H1 (cell line): Measurements from ENCODE around the gene SORBS1.

Experiments used
- CEBPB ChIP-seq: IDR thresholded peaks from 2 replicates; pipeline ENCODE4 v1.6.1; 2012; ENCODE audit warnings: low read depth, low read length
- CHD2 ChIP-seq: IDR thresholded peaks from 2 replicates; pipeline ENCODE4 v1.6.1; 2012; ENCODE audit warnings: low read length, improper control_type of control experiment
- EGR1 ChIP-seq: IDR thresholded peaks from 2 replicates; pipeline ENCODE4 v1.6.1; 2011; ENCODE audit warnings: low read depth, low read length, borderline replicate concordance
- EZH2 ChIP-seq: fragments of 200-600 bp; sonication (generic); IDR thresholded peaks from 2 replicates; pipeline ENCODE4 v1.7.1; 2012; ENCODE audit warnings: low read depth, mild to moderate bottlenecking, moderate library complexity, low read length, inconsistent platforms; ENCODE audit not compliant: severe bottlenecking
- HDAC2 ChIP-seq, 2 experiments: fragments of 300-600 bp in 1 of 2; sonication (generic) in 1 of 2; IDR thresholded peaks; 2 replicates each; pipeline ENCODE4 v1.6.1; 2011 to 2012; ENCODE audit warnings: low read depth in 2 of 2, low read length in 2 of 2, mild to moderate bottlenecking in 2 of 2, moderate library complexity in 2 of 2, borderline replicate concordance in 1 of 2, inconsistent platforms in 1 of 2
- KDM1A ChIP-seq: fragments of 200-600, 300-600 bp; sonication (generic); IDR thresholded peaks from 2 replicates; pipeline ENCODE4 v1.7.1; 2016; ENCODE audit warnings: mild to moderate bottlenecking, low read length, borderline replicate concordance
- POLR2A ChIP-seq, 2 experiments: IDR thresholded peaks; 1 replicate in 1 of 2; 2 replicates in 1 of 2; pipeline ENCODE4 v1.6.1; 2011; ENCODE audit warnings: low read depth in 2 of 2, low read length in 2 of 2, mild to moderate bottlenecking in 2 of 2; ENCODE audit errors: control extremely low read depth in 1 of 2
- POLR2AphosphoS5 ChIP-seq: IDR thresholded peaks from 2 replicates; pipeline ENCODE4 v1.6.1; 2011; ENCODE audit warnings: low read depth, low read length
- RFX5 ChIP-seq: IDR thresholded peaks from 2 replicates; pipeline ENCODE4 v1.6.1; 2011; ENCODE audit warnings: low read depth, low read length, improper control_type of control experiment, borderline replicate concordance
- SP1 ChIP-seq: IDR thresholded peaks from 2 replicates; pipeline ENCODE4 v1.6.1; 2011; ENCODE audit warnings: low read depth, low read length
- TAF1 ChIP-seq: IDR thresholded peaks from 2 replicates; pipeline ENCODE4 v1.6.1; 2011; ENCODE audit warnings: mild to moderate bottlenecking, low read depth, low read length
- TF ChIP-seq, protein P1 (sequence below), 3 experiments: IDR thresholded peaks; 1 replicate in 2 of 3; 2 replicates in 1 of 3; pipeline versions ENCODE4 v1.5.1 to v1.6.1; 2011; ENCODE audit warnings: low read length in 3 of 3, mild to moderate bottlenecking in 3 of 3, inconsistent platforms in 2 of 3, low read depth in 1 of 3, moderate library complexity in 1 of 3; ENCODE audit not compliant: insufficient read depth in 1 of 3; ENCODE audit errors: control extremely low read depth in 1 of 3

- TF ChIP-seq EGR1, result no peak
- no peak for TF ChIP-seq HDAC2 (IDR thresholded peaks at IDR 0.05; ENCODE audit: borderline replicate concordance in 1 of 2, low read depth in 2 of 2, low read length in 2 of 2)
- TF ChIP-seq EZH2, result no peak
- TF ChIP-seq TAF1, result no peak
- TF ChIP-seq RFX5, result no peak
- TF ChIP-seq, protein P1, sequence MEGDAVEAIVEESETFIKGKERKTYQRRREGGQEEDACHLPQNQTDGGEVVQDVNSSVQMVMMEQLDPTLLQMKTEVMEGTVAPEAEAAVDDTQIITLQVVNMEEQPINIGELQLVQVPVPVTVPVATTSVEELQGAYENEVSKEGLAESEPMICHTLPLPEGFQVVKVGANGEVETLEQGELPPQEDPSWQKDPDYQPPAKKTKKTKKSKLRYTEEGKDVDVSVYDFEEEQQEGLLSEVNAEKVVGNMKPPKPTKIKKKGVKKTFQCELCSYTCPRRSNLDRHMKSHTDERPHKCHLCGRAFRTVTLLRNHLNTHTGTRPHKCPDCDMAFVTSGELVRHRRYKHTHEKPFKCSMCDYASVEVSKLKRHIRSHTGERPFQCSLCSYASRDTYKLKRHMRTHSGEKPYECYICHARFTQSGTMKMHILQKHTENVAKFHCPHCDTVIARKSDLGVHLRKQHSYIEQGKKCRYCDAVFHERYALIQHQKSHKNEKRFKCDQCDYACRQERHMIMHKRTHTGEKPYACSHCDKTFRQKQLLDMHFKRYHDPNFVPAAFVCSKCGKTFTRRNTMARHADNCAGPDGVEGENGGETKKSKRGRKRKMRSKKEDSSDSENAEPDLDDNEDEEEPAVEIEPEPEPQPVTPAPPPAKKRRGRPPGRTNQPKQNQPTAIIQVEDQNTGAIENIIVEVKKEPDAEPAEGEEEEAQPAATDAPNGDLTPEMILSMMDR (IDR thresholded peaks at IDR 0.05; ENCODE audit: control extremely low read depth in 1 of 3, insufficient read depth in 1 of 3, low read depth in 1 of 3, low read length in 3 of 3), result no peak
- no peak for TF ChIP-seq POLR2A (IDR thresholded peaks at IDR 0.05; ENCODE audit: control extremely low read depth in 1 of 2, low read depth in 2 of 2, low read length in 2 of 2)
- TF ChIP-seq KDM1A, result no peak
- no peak for TF ChIP-seq POLR2AphosphoS5
- no peak for TF ChIP-seq CHD2
- no peak for TF ChIP-seq SP1
- TF ChIP-seq CEBPB, result no peak
Observed at GRCh38 chr10:95405655-95406054, 155.5 kb downstream of the SORBS1 start.
